HG03060 (cell line): ENCODE results near the gene EFNA3.

Experiments used
- ATAC-seq: cut with Tn5 transposase; IDR thresholded peaks from one replicate; pipeline ENCODE4 v1.9.1; 2021; ENCODE audit warnings: low read depth, moderate number of reproducible peaks; ENCODE audit not compliant: unreplicated experiment

Gene EFNA3

GRCh38 chr1:155082301-155083051 lies 3.8 kb downstream of the EFNA3 start:
- no peak for ATAC-seq

- no peak for ATAC-seq
Measured at GRCh38 chr1:155083052-155083541, 4.5 kb downstream of the EFNA3 start.

GRCh38 chr1:155083865-155084721 lies 5.5 kb downstream of the EFNA3 start:
- no peak for ATAC-seq

GRCh38 chr1:155084722-155085503 lies 6.3 kb downstream of the EFNA3 start:
- ATAC-seq, result peak; percentile 46

- ATAC-seq, result no peak
Measured at GRCh38 chr1:155085504-155086127, 7.0 kb downstream of the EFNA3 start.

- ATAC-seq, result no peak
Measured at GRCh38 chr1:155086128-155086741, 7.6 kb downstream of the EFNA3 start.

GRCh38 chr1:155086856-155087535 lies 8.4 kb downstream of the EFNA3 start:
- no peak for ATAC-seq

- no peak for ATAC-seq
Measured at GRCh38 chr1:155091071-155092051, 12.7 kb downstream of the EFNA3 start.

- ATAC-seq, result no peak
Measured at GRCh38 chr1:155092131-155092530, 13.5 kb downstream of the EFNA3 start.

- no peak for ATAC-seq
Measured at GRCh38 chr1:155092641-155093040, 14.0 kb downstream of the EFNA3 start.

- no peak for ATAC-seq
Measured at GRCh38 chr1:155093911-155094621, 15.4 kb downstream of the EFNA3 start.

GRCh38 chr1:155094622-155094948 lies 15.9 kb downstream of the EFNA3 start:
- ATAC-seq, result no peak

- ATAC-seq, result no peak
Measured at GRCh38 chr1:155099331-155099730, 20.7 kb downstream of the EFNA3 start.

GRCh38 chr1:155103325-155103724 lies 24.7 kb downstream of the EFNA3 start:
- ATAC-seq, result no peak

- ATAC-seq, result no peak
Measured at GRCh38 chr1:155104605-155105534, 26.2 kb downstream of the EFNA3 start.

- no peak for ATAC-seq
Measured at GRCh38 chr1:155105604-155106011, 27.0 kb downstream of the EFNA3 start.

GRCh38 chr1:155106862-155107261 lies 28.2 kb downstream of the EFNA3 start:
- no peak for ATAC-seq
